Occipital lobe (tissue), 2 donors: Measurements from ENCODE around the gene IFNAR2. TPM values are rescaled to one million over a fixed set of nuclear protein-coding genes. Genes with fewer than 3 reads are reported as not detected.
"Not testable (repeated sequence)": the region's sequence is repeated elsewhere in the genome, so short reads cannot be mapped to it uniquely, and the experiment has no call there.

Experiments
- DNase-seq: peaks from one replicate; lab custom pipeline; 2025; lab: John Stamatoyannopoulos, UW
- total RNA-seq: library from RNA; depleted of rRNA; stranded (reverse); fragments of >200 nt; gene quantifications from one replicate; pipeline ENCODE4 v1.2.3, GENCODE V29; 2014

The IFNAR2 gene
- total RNA-seq, 1 donor from 2014 or later: 9.5 TPM

- DNase-seq: no peak
Observed at GRCh38 chr21:33244082-33244778, 14.5 kb downstream of the IFNAR2 start.

DNA sequence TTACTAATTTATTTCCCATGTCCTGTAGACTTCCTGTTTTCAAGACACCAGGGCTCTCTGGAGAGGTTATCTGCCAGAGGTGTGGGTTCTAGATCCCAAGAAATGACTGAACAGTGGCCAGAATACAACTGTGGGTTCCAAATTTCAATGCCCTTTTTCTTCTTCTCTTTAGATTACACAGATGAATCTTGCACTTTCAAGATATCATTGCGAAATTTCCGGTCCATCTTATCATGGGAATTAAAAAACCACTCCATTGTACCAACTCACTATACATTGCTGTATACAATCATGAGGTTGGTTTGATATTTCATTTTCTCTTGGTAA lies 15.0 kb downstream of the IFNAR2 start:
- DNase-seq: no peak

DNA sequence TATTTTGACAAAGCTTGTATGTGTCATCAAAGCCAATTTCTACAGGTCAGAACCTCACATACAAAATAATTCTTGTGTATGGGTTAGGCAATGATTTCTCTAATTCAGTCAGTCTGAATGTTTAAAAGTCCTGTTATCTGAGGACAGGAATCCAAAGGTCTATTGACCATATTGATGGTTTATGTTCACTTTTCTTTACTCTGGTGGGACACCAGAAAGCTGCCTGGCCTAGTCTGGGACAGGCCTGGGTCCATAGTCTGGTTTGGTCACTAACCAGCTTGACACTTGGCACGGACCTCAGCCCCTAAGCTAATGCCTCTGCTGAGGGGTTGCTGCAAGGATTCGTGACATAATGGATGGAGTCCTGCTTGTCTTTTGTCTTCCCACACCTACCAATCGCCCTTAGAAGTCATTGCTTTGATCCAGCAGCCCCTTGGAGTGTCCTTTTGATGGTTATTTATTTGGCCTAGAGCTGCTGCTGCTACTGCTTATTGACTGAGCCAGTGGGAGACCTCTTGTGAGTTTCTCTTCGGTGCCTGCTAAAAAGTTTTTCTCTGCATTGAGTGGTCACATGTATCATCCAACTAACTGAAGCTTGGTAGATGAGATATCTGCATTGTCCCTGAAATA lies 15.7 kb downstream of the IFNAR2 start:
- no peak for DNase-seq

GRCh38 chr21:33246506-33246905 lies 16.8 kb downstream of the IFNAR2 start:
- no peak for DNase-seq

DNA sequence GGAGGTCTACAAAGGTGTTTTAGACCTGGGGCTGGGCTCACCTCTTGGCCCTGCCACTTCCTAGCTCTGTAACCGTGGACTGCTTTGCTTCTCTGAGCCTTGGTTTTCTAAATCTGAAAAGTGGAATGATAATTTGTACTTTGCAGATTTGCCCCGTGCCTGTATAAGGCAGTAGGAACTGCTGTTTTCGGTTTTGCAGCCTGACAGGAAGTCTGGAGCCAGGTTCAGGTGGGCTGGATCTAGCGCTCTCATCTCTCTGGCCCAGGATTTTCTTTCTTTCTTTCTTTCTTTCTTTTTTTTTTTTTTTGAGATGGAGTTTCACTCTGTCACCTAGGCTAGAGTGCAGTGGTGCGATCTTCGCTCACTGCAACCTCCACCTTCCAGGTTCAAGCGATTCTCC lies 17.2 kb downstream of the IFNAR2 start:
- no peak for DNase-seq

DNA sequence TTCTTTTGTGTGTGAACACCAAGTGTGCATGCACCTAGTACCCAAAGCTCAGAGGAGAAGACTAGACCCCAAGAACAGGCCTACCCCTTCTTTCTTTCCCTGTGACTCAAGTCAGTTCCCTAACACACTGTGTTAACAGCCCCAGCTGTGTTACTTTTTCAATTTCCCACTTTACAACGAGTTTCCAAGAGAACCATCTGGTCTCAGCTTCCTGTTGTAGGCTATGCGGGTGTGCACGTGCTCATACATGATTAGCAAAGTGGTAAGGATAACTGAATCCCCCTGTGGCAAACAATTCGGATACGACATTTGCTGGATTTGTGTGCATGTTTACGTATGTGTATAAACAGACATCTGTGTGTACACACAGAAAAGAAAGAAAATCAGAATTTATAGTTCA lies 17.9 kb downstream of the IFNAR2 start:
- no peak for DNase-seq

DNA sequence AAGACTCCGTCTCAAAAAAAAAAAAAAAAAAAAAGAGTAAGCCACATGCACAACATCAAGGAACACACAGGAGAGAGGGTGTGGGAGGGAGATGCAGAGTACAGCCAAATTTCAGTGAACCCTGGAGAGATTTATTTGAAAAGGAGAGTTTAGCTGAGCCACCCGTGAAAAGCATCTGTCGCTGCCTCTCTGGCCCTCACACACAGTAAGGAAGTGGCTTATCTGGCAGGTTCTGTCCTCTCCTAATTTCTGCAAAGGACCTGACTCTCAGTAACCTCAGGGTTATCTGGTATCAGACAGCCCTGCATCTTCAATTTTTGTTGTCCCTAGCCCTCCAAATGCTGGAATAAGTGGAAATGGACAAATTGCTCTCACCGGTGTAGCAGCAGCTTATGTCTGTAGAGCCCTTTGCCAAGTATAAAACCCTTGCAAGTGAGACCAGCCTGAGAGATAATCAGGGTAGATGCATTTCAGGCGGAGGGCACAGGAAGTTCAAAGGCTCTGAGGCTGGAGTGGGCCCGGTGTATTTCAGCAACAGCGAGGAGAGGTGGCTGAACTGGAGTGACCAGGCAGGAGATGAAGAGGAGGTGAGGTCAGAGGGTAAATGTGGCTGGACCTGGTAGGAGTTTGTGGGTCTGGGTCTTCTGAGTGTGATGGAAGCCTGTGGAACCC lies 19.7 kb downstream of the IFNAR2 start:
- DNase-seq: no peak

GRCh38 chr21:33251119-33251518 lies 21.4 kb downstream of the IFNAR2 start:
- no peak for DNase-seq

DNA sequence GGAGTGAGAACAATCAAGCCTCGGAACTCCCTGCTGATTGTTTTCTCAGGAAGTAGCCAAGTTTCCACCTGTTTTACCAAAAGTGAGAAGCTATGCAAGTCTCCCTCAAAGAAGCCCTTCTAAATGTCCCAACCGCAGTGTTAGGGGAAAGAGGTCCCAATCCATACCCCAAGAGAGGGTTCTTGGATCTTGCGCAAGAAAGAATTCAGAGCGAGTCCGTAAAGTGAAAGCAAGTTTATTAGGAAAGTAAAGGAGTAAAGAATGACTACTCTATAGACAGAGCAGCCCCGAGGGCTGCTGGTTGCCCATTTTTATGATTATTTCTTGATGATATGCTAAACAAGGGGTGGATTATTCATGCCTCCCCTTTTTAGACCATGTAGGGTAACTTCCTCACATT lies 23.6 kb downstream of the IFNAR2 start:
- not testable (repeated sequence) for DNase-seq

- no peak for DNase-seq
Observed at GRCh38 chr21:33254766-33255165, 25.0 kb downstream of the IFNAR2 start.

DNA sequence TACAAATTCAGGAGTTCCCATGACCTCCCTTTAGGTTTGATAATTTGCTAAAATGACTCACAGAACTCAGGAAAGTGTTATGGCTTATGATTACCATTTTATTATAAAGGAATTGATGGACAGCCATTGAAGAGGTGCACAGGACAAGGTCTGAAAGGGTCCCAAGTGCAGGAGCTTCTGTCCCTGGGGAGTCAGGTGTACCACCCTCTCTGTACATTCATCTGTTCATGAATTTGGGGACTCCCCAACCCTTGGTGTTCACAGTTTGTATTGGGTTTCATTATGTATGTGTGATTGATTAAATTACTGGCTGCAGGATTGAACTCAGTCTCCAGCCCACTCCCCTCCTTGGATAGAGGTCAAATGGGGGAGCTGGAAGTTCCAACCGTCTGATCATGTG lies 25.7 kb downstream of the IFNAR2 start:
- DNase-seq: no peak

- DNase-seq: no peak
Observed at GRCh38 chr21:33256019-33256418, 26.3 kb downstream of the IFNAR2 start.

GRCh38 chr21:33257094-33257803 lies 27.5 kb downstream of the IFNAR2 start:
- no peak for DNase-seq

GRCh38 chr21:33258475-33258874 lies 28.7 kb downstream of the IFNAR2 start:
- no peak for DNase-seq

DNA sequence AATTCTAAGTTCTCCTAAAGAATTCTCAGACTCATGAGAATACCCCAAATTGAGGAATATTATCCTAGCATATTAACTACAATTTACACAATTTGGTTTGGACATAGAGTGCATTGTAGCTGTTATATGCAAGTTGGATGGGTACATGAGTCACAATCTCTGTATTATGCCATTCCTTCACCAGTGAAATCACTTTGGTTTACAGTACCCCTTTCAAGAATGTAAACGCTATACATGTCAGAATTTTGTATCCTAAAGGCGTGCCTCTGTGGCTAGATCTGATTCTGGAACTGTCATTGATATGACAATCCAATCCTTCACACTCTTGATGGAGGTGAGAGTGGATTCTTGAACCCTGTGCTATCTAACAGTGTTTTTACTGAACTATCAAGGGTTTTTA lies 29.7 kb downstream of the IFNAR2 start:
- no peak for DNase-seq

- no peak for DNase-seq
Observed at GRCh38 chr21:33259995-33260394, 30.3 kb downstream of the IFNAR2 start.

- DNase-seq: no peak
Observed at GRCh38 chr21:33261635-33262034, 31.9 kb downstream of the IFNAR2 start.

- no peak for DNase-seq
Observed at GRCh38 chr21:33262921-33263320, 33.2 kb downstream of the IFNAR2 start.

DNA sequence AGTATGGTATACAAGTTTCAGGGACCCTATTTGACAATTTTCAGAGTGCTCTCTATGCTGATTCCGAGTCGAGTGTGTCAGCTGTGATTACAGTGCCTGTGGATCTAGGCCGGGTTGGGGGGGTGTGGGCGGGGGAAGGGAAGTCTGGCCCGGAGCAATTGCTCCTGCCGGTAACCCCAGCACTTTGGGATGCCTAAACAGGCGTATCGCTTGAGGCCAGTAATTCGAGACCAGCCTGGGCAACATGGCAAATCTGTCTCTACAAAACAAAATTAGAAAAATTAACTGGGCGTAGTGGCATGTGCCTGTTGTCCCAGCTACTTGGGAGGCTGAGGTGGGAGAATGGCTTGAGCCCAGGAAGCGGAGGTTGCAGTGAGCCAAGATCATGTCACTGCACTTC lies 34.8 kb downstream of the IFNAR2 start:
- DNase-seq: no peak

DNA sequence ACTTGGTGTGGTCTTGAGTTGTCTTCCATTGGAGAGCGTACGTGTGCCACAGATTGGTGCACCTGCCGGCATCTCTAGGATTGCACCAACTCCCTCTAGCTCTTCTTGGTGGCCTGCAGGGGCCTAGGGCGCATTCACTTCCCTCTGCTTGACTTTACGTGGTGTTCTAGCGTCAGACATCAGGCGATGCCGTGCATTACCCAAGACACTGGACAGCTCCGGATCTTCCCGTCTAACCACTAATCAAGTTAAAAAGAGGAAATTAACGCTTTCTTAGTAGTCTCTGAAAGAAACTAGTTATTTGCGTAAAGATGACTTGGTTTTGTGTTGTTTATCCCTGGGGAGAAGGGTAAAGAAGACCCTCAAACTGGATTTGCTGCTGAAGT lies 35.9 kb downstream of the IFNAR2 start:
- DNase-seq: no peak

DNA sequence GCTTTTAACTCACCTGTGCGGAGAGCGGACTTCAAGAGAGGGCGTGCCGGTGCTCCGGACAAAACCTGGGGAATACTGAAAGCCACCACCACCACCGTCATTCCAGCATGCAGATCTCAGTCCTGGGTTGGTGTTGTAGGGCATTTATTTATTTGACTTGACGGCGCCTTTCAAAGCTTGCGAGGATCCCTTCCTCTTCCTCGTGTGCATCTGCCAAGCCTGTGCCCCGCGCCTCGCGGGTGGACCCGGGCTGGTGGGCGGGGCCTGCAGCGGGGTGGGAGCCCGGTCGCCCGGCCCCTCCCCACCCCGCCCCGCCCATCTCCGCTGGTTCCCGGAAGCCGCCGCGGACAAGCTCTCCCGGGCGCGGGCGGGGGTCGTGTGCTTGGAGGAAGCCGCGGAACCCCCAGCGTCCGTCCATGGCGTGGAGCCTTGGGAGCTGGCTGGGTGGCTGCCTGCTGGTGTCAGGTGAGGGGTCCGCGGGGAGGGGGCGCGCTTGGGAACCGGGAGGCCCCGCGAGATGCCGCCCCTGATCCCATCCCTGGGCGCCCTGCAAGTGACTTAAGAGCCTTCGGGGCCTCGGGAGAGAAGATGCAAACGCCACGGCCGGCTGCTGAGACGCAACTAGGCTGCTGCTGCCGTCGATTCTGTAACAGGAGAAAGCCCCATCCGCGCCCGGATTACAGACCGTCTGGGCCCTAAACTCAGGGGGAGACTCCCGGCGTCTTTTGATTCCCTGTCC lies 36.5 kb downstream of the IFNAR2 start, which contains the start of gene IL10RB:
IL10RB (plus strand) TSS at position 318 of the 739 bp plus-strand sequence; CDS start at position 417, 99 bp downstream.
- DNase-seq: peak; percentile 39

DNA sequence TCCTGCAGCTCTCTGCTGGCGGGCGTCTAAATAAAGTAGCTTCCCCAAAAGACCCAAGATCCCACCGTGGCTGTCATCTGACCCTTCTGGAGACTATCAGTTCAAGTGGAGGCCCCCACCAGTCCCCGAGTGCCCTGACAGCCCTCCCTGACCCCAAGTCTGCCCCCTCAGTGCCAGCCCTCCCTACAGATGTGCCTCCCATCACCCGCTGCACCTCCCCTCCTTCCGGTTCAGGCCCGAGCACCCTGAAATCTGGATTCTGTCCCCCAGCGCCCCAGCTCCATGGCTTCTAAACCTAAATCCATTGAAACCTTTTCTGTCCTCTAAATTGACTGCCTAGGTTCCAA lies 37.0 kb downstream of the IFNAR2 start:
- no peak for DNase-seq
